ENCODE results near the gene MTFR1L.

MTFR1L gene

GRCh38 chr1:25787760-25788166 lies 32.0 kb upstream of the MTFR1L start:
- in situ Hi-C loops (cut with MboI; ENCODE audit: low sequenced_read_pairs), result no loop called here

GRCh38 chr1:25790472-25790871 lies 29.3 kb upstream of the MTFR1L start:
- in situ Hi-C loops (cut with MboI; ENCODE audit: low sequenced_read_pairs), result no loop called here

GRCh38 chr1:25792115-25792514 lies 27.6 kb upstream of the MTFR1L start:
- in situ Hi-C loops (cut with MboI; ENCODE audit: low sequenced_read_pairs), result no loop called here

- in situ Hi-C loops (cut with MboI; ENCODE audit: low sequenced_read_pairs), result no loop called here
Measured at GRCh38 chr1:25793585-25794170, 26.1 kb upstream of the MTFR1L start.

- in situ Hi-C loops (cut with MboI; ENCODE audit: low sequenced_read_pairs), result no loop called here
Measured at GRCh38 chr1:25794325-25794724, 25.4 kb upstream of the MTFR1L start.

- in situ Hi-C loops (cut with MboI; ENCODE audit: low sequenced_read_pairs), result no loop called here
Measured at GRCh38 chr1:25795211-25795610, 24.5 kb upstream of the MTFR1L start.

- in situ Hi-C loops (cut with MboI; ENCODE audit: low sequenced_read_pairs), result no loop called here
Measured at GRCh38 chr1:25795946-25796810, 23.6 kb upstream of the MTFR1L start.

- in situ Hi-C loops (cut with MboI; ENCODE audit: low sequenced_read_pairs), result no loop called here
Measured at GRCh38 chr1:25796811-25797458, 22.8 kb upstream of the MTFR1L start.

GRCh38 chr1:25797939-25798338 lies 21.8 kb upstream of the MTFR1L start:
- in situ Hi-C loops (cut with MboI; ENCODE audit: low sequenced_read_pairs), result no loop called here

GRCh38 chr1:25798666-25799351 lies 20.9 kb upstream of the MTFR1L start:
- in situ Hi-C loops (cut with MboI; ENCODE audit: low sequenced_read_pairs), result no loop called here

GRCh38 chr1:25799352-25799934 lies 20.3 kb upstream of the MTFR1L start:
- in situ Hi-C loops (cut with MboI; ENCODE audit: low sequenced_read_pairs), result no loop called here

GRCh38 chr1:25799935-25800702 lies 19.6 kb upstream of the MTFR1L start, which contains the start of gene SELENON:
TSS of gene SELENON (plus strand) at chr1:25800193. CDS start at chr1:25800231, 38 bp downstream.
- in situ Hi-C loops (cut with MboI; ENCODE audit: low sequenced_read_pairs), result no loop called here

- in situ Hi-C loops (cut with MboI; ENCODE audit: low sequenced_read_pairs), result no loop called here
Measured at GRCh38 chr1:25800703-25801377, 18.9 kb upstream of the MTFR1L start.

GRCh38 chr1:25802915-25803314 lies 16.8 kb upstream of the MTFR1L start:
- in situ Hi-C loops (cut with MboI; ENCODE audit: low sequenced_read_pairs), result no loop called here

- in situ Hi-C loops (cut with MboI; ENCODE audit: low sequenced_read_pairs), result no loop called here
Measured at GRCh38 chr1:25803368-25803767, 16.4 kb upstream of the MTFR1L start.

GRCh38 chr1:25804244-25804963 lies 15.3 kb upstream of the MTFR1L start:
- in situ Hi-C loops (cut with MboI; ENCODE audit: low sequenced_read_pairs), result no loop called here

GRCh38 chr1:25804964-25805862 lies 14.5 kb upstream of the MTFR1L start:
- in situ Hi-C loops (cut with MboI; ENCODE audit: low sequenced_read_pairs), result no loop called here

- in situ Hi-C loops (cut with MboI; ENCODE audit: low sequenced_read_pairs), result no loop called here
Measured at GRCh38 chr1:25805863-25806225, 13.9 kb upstream of the MTFR1L start.
